IMR-90 (cell line): ENCODE data around the gene STAT5A. TPM values are rescaled to one million over a fixed set of nuclear protein-coding genes. Genes with fewer than 3 reads are reported as not detected.

ENCODE experiments used
- ATAC-seq: fragments of 200-7000 bp; cut with Tn5 transposase; 2 replicates; pipeline ENCODE4 v1.9.1; 2020; ENCODE audit warnings: low read depth, mild to moderate bottlenecking, moderate library complexity
- BruUV-seq: library from RNA; stranded (reverse); fragments of 400-500 nt; replicated peaks from 2 replicates; lab custom pipeline; 2021; lab: Mats Ljungman, UMichigan
- CTCF ChIA-PET: fragments of 300-600 bp; formaldehyde crosslinking; extraction: SDS; loops from one replicate; lab custom pipeline; 2021; ENCODE audit warnings: antibody characterized with exemption; lab: Yijun Ruan, JAX
- POLR2A ChIA-PET: fragments of 300-600 bp; sonication (Branson Sonifier 250); formaldehyde crosslinking; loops from one replicate; lab custom pipeline; 2022; ENCODE audit warnings: antibody characterized with exemption; ENCODE audit not compliant: unreplicated experiment; lab: Charles Lee
- DNase-seq: peaks from one replicate; pipeline ENCODE4 v3.0.0; 2013
- H2AFZ ChIP-seq: replicated peaks from 2 replicates; pipeline ENCODE3; 2013; ENCODE audit warnings: low read length, mild to moderate bottlenecking; ENCODE audit not compliant: poor library complexity
- H2AK5ac ChIP-seq: 2 replicates; pipeline ENCODE4 v1.6.1; 2013; ENCODE audit warnings: low read depth, low read length, inconsistent platforms
- H2AK9ac ChIP-seq: replicated peaks from 2 replicates; pipeline ENCODE3; 2013; ENCODE audit warnings: mild to moderate bottlenecking, low read depth, low read length, moderate library complexity; ENCODE audit not compliant: poor library complexity
- H2BK120ac ChIP-seq: 2 replicates; pipeline ENCODE4 v1.6.1; 2013; ENCODE audit warnings: low read depth, low read length, inconsistent platforms
- H2BK15ac ChIP-seq: 3 replicates; pipeline ENCODE4 v1.6.1; 2013; ENCODE audit warnings: low read depth, low read length, inconsistent platforms
- H2BK20ac ChIP-seq: 2 replicates; pipeline ENCODE4 v1.6.1; 2013; ENCODE audit warnings: low read depth, mild to moderate bottlenecking, inconsistent platforms, low read length, moderate library complexity
- H2BK5ac ChIP-seq: 2 replicates; pipeline ENCODE4 v1.6.1; 2013; ENCODE audit warnings: mild to moderate bottlenecking, low read depth, low read length, inconsistent platforms; ENCODE audit not compliant: poor library complexity, severe bottlenecking
- H3K14ac ChIP-seq: replicated peaks from 2 replicates; pipeline ENCODE4 v1.6.1; 2013; ENCODE audit warnings: low read depth, low read length, inconsistent platforms
- H3K18ac ChIP-seq: 2 replicates; pipeline ENCODE4 v1.6.1; 2013; ENCODE audit warnings: low read depth, low read length, control low read depth
- H3K23ac ChIP-seq: 2 replicates; pipeline ENCODE4 v1.6.1; 2013; ENCODE audit warnings: low read depth, low read length, inconsistent platforms
- H3K27ac ChIP-seq: 2 replicates; pipeline ENCODE4 v1.5.1; 2013; ENCODE audit warnings: mild to moderate bottlenecking, control low read depth, low read length; ENCODE audit not compliant: insufficient read depth
- H3K27me3 ChIP-seq: 2 replicates; pipeline ENCODE4 v1.6.1; 2013; ENCODE audit warnings: low read length; ENCODE audit not compliant: control insufficient read depth, insufficient read depth
- H3K36me3 ChIP-seq: 2 replicates; pipeline ENCODE4 v1.6.1; 2013; ENCODE audit warnings: low read length, mixed read lengths; ENCODE audit not compliant: control insufficient read depth, insufficient read depth
- H3K4ac ChIP-seq: 2 replicates; pipeline ENCODE4 v1.6.1; 2013; ENCODE audit warnings: low read depth, low read length, inconsistent platforms
- H3K4me1 ChIP-seq: 2 replicates; pipeline ENCODE4 v1.6.1; 2013; ENCODE audit warnings: low read length, mixed read lengths; ENCODE audit not compliant: control insufficient read depth, insufficient read depth
- H3K4me2 ChIP-seq: 2 replicates; pipeline ENCODE4 v1.6.1; 2013; ENCODE audit warnings: low read depth, mild to moderate bottlenecking, control low read depth, low read length, moderate library complexity
- H3K4me3 ChIP-seq: 2 replicates; pipeline ENCODE4 v1.5.1; 2013; ENCODE audit warnings: low read depth, mild to moderate bottlenecking, control low read depth, low read length, moderate library complexity; ENCODE audit not compliant: insufficient read depth
- H3K56ac ChIP-seq: 2 replicates; pipeline ENCODE4 v1.6.1; 2013; ENCODE audit warnings: low read length, inconsistent platforms; ENCODE audit not compliant: insufficient read depth; ENCODE audit errors: extremely low read depth
- H3K79me1 ChIP-seq, 2 experiments: 2 replicates each; pipeline ENCODE4 v1.6.1; 2013; ENCODE audit warnings: low read length in 2 of 2, inconsistent platforms in 1 of 2, low read depth in 1 of 2
- H3K9ac ChIP-seq: 2 replicates; pipeline ENCODE4 v1.6.1; 2013; ENCODE audit warnings: low read depth, low read length, control low read depth
- H3K9me1 ChIP-seq: 2 replicates; pipeline ENCODE4 v1.6.1; 2013; ENCODE audit warnings: low read length, inconsistent platforms; ENCODE audit not compliant: insufficient read depth
- H3K9me3 ChIP-seq: 2 replicates; pipeline ENCODE4 v1.6.1; 2013; ENCODE audit warnings: low read length; ENCODE audit not compliant: control insufficient read depth, insufficient read depth
- H4K20me1 ChIP-seq: 2 replicates; pipeline ENCODE4 v1.6.1; 2013; ENCODE audit warnings: low read length, inconsistent platforms; ENCODE audit not compliant: insufficient read depth
- H4K5ac ChIP-seq: 2 replicates; pipeline ENCODE4 v1.6.1; 2013; ENCODE audit warnings: mild to moderate bottlenecking, low read depth, low read length, control low read depth
- H4K8ac ChIP-seq, 2 experiments: 2 replicates each; pipeline ENCODE4 v1.6.1; 2013; ENCODE audit warnings: low read depth in 2 of 2, low read length in 2 of 2, control low read depth in 1 of 2, inconsistent platforms in 1 of 2
- H4K91ac ChIP-seq: 2 replicates; pipeline ENCODE4 v1.6.1; 2013; ENCODE audit warnings: low read depth, low read length, inconsistent platforms; ENCODE audit not compliant: insufficient read depth
- CHD1 ChIP-seq: IDR thresholded peaks from 2 replicates; pipeline ENCODE4 v1.6.1; 2012; ENCODE audit warnings: low read depth, low read length, improper control_type of control experiment
- CTCF ChIP-seq: conservative IDR thresholded peaks from 2 replicates; pipeline ENCODE4 v1.5.1; 2012; ENCODE audit warnings: mild to moderate bottlenecking, low read depth, low read length, improper control_type of control experiment
- ELK1 ChIP-seq: fragments of 150-350 bp; IDR thresholded peaks from 2 replicates; pipeline ENCODE4 v1.6.1; 2016; ENCODE audit warnings: low read depth, mild to moderate bottlenecking, low read length, moderate library complexity, borderline replicate concordance
- RFX5 ChIP-seq: IDR thresholded peaks from 2 replicates; pipeline ENCODE4 v1.8.0; 2012; ENCODE audit warnings: low read depth, mild to moderate bottlenecking, low read length, moderate library complexity
- WGBS, 2 experiments: methylation state at CpG; one replicate each; pipeline versions ENCODE4 v1.1.5 to v1.1.7; 2013; ENCODE audit warnings: missing lambda C conversion rate in 2 of 2; ENCODE audit not compliant: insufficient read length in 1 of 2; ENCODE audit errors: extremely low coverage in 2 of 2; 5-methylcytosine and 5-hydroxymethylcytosine counted together
- dilution Hi-C: fragments of 300-500 bp; cut with HindIII; formaldehyde crosslinking; loops from one replicate; pipeline ENCODE4 v1.14.3; 2018; ENCODE audit warnings: low sequenced_read_pairs; ENCODE audit not compliant: unreplicated experiment
- in situ Hi-C: fragments of 300-500 bp; cut with MboI; formaldehyde crosslinking; loops from 3 replicates; pipeline ENCODE4 v1.14.3; 2019; ENCODE audit warnings: low sequenced_read_pairs, inconsistent platforms, mixed read lengths
- intact Hi-C: fragments of 100-400 bp; cut with micrococcal nuclease; formaldehyde crosslinking; loops from 2 replicates; pipeline ENCODE4 v1.10.0; 2022
- polyA plus RNA-seq, 3 experiments: library from polyadenylated mRNA; depleted of rRNA; stranded (reverse); fragments of >200 nt; gene quantifications; 2 replicates each; pipeline ENCODE4 v1.2.3, GENCODE V29; 2012; ENCODE audit warnings: low replicate concordance in 1 of 3
- total RNA-seq: library from RNA; depleted of rRNA; stranded (reverse); fragments of >200 nt; gene quantifications from 2 replicates; pipeline ENCODE4 v1.2.3, GENCODE V29; 2012

STAT5A gene
- total and polyA plus RNA-seq, 2 of the 4 experiments (the other 2 are of a cell fraction), result 1.3 to 1.4 TPM

- CTCF ChIA-PET, result interaction anchor here (0.6 to 0.7 kb wide), 3 partner anchors 21 to 183 kb away, joined by 3 to 7 read pairs (median 5); no protein-coding TSS in a partner anchor
- Histone ChIP-seq H3K4me3 (no peak overlapping the region), H2AK5ac (0 out of 2 replicates have a peak overlapping the region, but pooled peaks have one; percentile 59), H3K27ac (no peak overlapping the region), H3K56ac (no peak overlapping the region), H2AK9ac (no peak overlapping the region), H2AFZ (no peak overlapping the region), H2BK5ac (peak overlapping the region; percentile 78), H3K4me2 (peak overlapping the region; percentile 68; the same call in 1 of the 2 replicates), H3K9ac (no peak overlapping the region), H4K5ac (no peak overlapping the region), H3K23ac (no peak overlapping the region), H3K4ac (no peak overlapping the region; the same call in 1 of the 2 replicates), H3K18ac (peak overlapping the region; percentile 62; the same call in 1 of the 2 replicates), H4K8ac (no peak overlapping the region), H3K27me3 (no peaks in the 10 kb centered on the region), H3K4me1 (peaks cover 13% of the 10 kb centered on the region), H2BK120ac (no peak overlapping the region), H3K36me3 (no peaks in the 10 kb centered on the region), H2BK20ac (no peak overlapping the region), H4K91ac (no peak overlapping the region), H3K9me1 (peaks cover 18% of the 10 kb centered on the region), H4K20me1 (peaks cover 49% of the 10 kb centered on the region), H3K14ac (no peak overlapping the region), H3K79me1 (peaks cover 17 to 72% of the 10 kb centered on the region in 2 experiments; a peak in 3 of 4 replicates), H3K9me3 (no peaks in the 10 kb centered on the region), H2BK15ac (no peak overlapping the region)
- WGBS, 2 experiments, result no CpG with 5 or more reads among the region's 4 CpGs
- intact Hi-C loops (no loop called here), in situ Hi-C loops (no loop called here), dilution Hi-C loops (no loop called here)
- no peak; the same call in 1 of the 2 replicates for ATAC-seq
- POLR2A ChIA-PET, result no interaction called here
- no peak for TF ChIP-seq CHD1
- no peak for TF ChIP-seq RFX5
- TF ChIP-seq CTCF, result no peak
- TF ChIP-seq ELK1, result no peak
- DNase-seq, result no peak
- no TSS peak for BruUV-seq
Measured at GRCh38 chr17:42270170-42270535, 18.1 kb upstream of the STAT5A start.
